ENCODE data around the gene ADAMTS19.

- TF ChIP-seq, protein P1, sequence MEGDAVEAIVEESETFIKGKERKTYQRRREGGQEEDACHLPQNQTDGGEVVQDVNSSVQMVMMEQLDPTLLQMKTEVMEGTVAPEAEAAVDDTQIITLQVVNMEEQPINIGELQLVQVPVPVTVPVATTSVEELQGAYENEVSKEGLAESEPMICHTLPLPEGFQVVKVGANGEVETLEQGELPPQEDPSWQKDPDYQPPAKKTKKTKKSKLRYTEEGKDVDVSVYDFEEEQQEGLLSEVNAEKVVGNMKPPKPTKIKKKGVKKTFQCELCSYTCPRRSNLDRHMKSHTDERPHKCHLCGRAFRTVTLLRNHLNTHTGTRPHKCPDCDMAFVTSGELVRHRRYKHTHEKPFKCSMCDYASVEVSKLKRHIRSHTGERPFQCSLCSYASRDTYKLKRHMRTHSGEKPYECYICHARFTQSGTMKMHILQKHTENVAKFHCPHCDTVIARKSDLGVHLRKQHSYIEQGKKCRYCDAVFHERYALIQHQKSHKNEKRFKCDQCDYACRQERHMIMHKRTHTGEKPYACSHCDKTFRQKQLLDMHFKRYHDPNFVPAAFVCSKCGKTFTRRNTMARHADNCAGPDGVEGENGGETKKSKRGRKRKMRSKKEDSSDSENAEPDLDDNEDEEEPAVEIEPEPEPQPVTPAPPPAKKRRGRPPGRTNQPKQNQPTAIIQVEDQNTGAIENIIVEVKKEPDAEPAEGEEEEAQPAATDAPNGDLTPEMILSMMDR (IDR thresholded peaks at IDR 0.05; ENCODE audit: low read depth, low read length, poor library complexity, severe bottlenecking): no peak
- no peak for TF ChIP-seq EZH2phosphoT487 (IDR thresholded peaks at IDR 0.05; ENCODE audit: borderline replicate concordance, low read length)
Measured at GRCh38 chr5:129477532-129477931, 17.4 kb downstream of the ADAMTS19 start.
